T-helper 17 cell (primary cell): ENCODE measurements around the gene COBL. TPM values are rescaled to one million over a fixed set of nuclear protein-coding genes. Genes with fewer than 3 reads are reported as not detected.

Experiments used
- ATAC-seq: fragments of 150-1000 bp; cut with Tn5 transposase; 2 replicates; pipeline ENCODE4 v1.10.0; 2021; ENCODE audit warnings: mild to moderate bottlenecking, moderate library complexity
- DNase-seq, 3 donors: peaks; one replicate each; pipeline versions ENCODE4 v3.0.0 to v3.0.0-alpha.2; 2020 to 2021
- H3K9me3 ChIP-seq: one replicate; pipeline ENCODE4 v1.7.0; 2013; ENCODE audit warnings: low read length, mild to moderate bottlenecking; ENCODE audit not compliant: control insufficient read depth, poor library complexity, severe bottlenecking
- H3K27ac Mint-ChIP-seq: one replicate; pipeline ENCODE4 v1.8.0; 2022; ENCODE audit warnings: mild to moderate bottlenecking, moderate library complexity, mixed read lengths
- H3K27me3 Mint-ChIP-seq: one replicate; pipeline ENCODE4 v1.8.0; 2022; ENCODE audit warnings: mixed read lengths
- H3K36me3 Mint-ChIP-seq: one replicate; pipeline ENCODE4 v1.8.0; 2022; ENCODE audit warnings: low read depth, mixed read lengths
- H3K4me1 Mint-ChIP-seq: one replicate; pipeline ENCODE4 v1.8.0; 2022; ENCODE audit warnings: mild to moderate bottlenecking, mixed read lengths
- H3K4me3 Mint-ChIP-seq: one replicate; pipeline ENCODE4 v1.8.0; 2022; ENCODE audit warnings: mild to moderate bottlenecking, moderate library complexity, mixed read lengths
- total RNA-seq, 4 donors: library from RNA in 2 of 4; stranded (reverse) in 2 of 4; gene quantifications; one replicate each; pipeline ENCODE4 v1.2.3 and lab custom pipeline; 2022 to 2026

COBL gene
- total RNA-seq, 2 donors from 2014 or later, result not detected

DNA sequence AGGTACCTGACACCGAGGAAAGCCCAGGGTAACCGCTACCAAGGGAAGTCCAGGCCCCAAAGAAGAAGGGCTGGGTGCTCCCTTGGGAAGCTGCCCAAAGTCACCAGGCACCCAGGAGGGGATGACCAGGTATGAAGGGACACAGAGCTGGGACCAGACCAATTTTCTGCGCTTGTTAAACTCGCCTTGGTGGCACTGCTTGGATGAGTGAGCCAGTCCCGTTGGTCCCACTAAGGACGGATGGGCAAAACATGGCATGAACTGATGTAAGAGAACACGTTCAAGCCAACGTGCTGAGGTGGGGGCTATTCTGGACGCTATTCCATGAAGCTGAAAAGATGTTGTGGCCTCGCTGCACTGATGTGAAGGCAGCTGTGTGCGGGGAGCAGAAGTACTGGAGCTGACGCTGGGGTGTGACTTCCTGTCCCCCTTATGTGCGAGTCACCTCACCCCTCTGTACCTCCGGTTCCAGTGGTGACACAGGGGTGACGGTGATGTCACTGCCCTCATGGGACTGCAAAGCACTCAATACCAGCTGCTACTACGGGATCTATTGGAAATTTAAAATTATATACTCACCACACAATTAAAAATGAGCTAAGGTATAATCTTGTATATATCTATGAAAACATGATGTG is 73.6 kb downstream of the COBL start:
- DNase-seq (no peak), ATAC-seq (no peak)
- no peaks in the 10 kb centered on the region for H3K36me3 Mint-ChIP-seq
- peaks cover 2% of the 10 kb centered on the region for H3K4me1 Mint-ChIP-seq
- no peak overlapping the region for H3K4me3 Mint-ChIP-seq
- no peak overlapping the region for H3K27ac Mint-ChIP-seq
- peaks cover 34% of the 10 kb centered on the region for H3K27me3 Mint-ChIP-seq
- H3K9me3 ChIP-seq, result no peaks in the 10 kb centered on the region

GRCh38 chr7:51242007-51242691 is 74.5 kb downstream of the COBL start:
- Mint-ChIP-seq H3K27me3 (peaks cover 28% of the 10 kb centered on the region), H3K27ac (no peak overlapping the region), H3K4me1 (peaks cover 2% of the 10 kb centered on the region), H3K4me3 (no peak overlapping the region), H3K36me3 (no peaks in the 10 kb centered on the region)
- no peaks in the 10 kb centered on the region for H3K9me3 ChIP-seq
- ATAC-seq, result no peak
- no peak for DNase-seq

DNA sequence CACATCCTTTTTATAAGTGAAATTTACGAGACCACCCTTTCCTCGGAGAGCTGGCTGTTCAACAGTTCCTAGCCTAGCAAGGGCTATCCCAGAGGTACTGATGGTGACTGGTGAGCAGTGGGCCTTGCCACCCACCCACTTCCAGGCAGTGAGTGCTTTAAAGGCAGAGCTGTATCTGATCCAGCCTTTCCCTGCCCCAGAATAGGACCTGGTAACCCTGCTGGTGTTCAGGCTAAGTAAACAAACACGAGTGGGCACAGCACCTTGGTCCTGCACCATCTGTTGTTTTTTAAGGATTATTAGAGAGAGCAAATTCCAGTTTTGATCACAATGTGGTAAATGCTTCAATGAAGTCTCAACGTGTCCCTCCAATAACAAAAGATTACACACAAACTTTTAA is 75.7 kb downstream of the COBL start:
- peaks cover 5% of the 10 kb centered on the region for H3K4me1 Mint-ChIP-seq
- no peak overlapping the region for H3K27ac Mint-ChIP-seq
- H3K4me3 Mint-ChIP-seq, result no peak overlapping the region
- H3K36me3 Mint-ChIP-seq, result no peaks in the 10 kb centered on the region
- DNase-seq, result no peak
- no peak for ATAC-seq
- peaks cover 17% of the 10 kb centered on the region for H3K27me3 Mint-ChIP-seq
- H3K9me3 ChIP-seq, result no peaks in the 10 kb centered on the region

GRCh38 chr7:51239691-51240090 is 76.9 kb downstream of the COBL start:
- DNase-seq, result no peak
- Mint-ChIP-seq H3K4me1 (peaks cover 11% of the 10 kb centered on the region), H3K36me3 (no peaks in the 10 kb centered on the region), H3K27ac (no peak overlapping the region), H3K27me3 (peaks cover 15% of the 10 kb centered on the region), H3K4me3 (no peak overlapping the region)
- H3K9me3 ChIP-seq, result no peaks in the 10 kb centered on the region
- ATAC-seq, result no peak

- ATAC-seq (no peak), DNase-seq (no peak)
- no peaks in the 10 kb centered on the region for H3K9me3 ChIP-seq
- Mint-ChIP-seq H3K27ac (no peak overlapping the region), H3K4me3 (no peak overlapping the region), H3K27me3 (peaks cover 8% of the 10 kb centered on the region), H3K36me3 (no peaks in the 10 kb centered on the region), H3K4me1 (peaks cover 11% of the 10 kb centered on the region)
These were observed 77.6 kb downstream of the COBL start for GRCh38 chr7:51238981-51239495.

DNA sequence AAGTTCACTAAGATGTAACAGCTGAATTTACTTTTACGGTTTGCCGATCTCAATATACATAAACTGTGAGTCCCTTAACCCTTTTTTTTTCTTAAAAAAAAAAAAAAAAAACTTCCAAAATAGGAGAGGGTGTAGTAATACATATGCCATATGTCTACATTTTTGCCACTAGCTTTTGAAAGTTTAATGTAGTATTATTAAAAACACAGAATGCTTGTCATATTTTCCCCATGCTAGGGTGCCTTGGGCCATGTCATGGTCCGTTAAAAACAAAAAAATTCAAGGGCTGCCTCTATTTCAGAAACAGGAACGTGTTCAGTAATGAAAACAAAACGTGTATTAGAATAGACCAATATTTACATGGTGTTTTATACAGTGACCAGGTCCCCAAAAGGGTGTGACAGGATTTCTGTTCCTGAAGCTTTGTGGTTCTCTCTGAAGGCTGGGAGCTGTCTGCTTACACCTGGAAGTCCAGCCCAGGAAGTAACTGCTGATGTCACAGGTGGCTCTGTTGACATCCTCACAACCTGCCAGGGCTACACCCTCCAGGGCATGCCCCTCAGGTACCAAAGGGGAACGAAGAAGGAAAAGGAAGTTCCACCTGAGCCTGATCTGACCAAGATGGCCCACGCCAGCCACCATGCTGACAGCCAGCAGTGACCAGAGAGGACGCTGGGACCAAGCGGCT is 79.0 kb downstream of the COBL start:
- Mint-ChIP-seq H3K27me3 (no peaks in the 10 kb centered on the region), H3K4me1 (peaks cover 11% of the 10 kb centered on the region), H3K4me3 (no peak overlapping the region), H3K36me3 (no peaks in the 10 kb centered on the region), H3K27ac (no peak overlapping the region)
- DNase-seq (no peak), ATAC-seq (no peak)
- H3K9me3 ChIP-seq, result no peaks in the 10 kb centered on the region

DNA sequence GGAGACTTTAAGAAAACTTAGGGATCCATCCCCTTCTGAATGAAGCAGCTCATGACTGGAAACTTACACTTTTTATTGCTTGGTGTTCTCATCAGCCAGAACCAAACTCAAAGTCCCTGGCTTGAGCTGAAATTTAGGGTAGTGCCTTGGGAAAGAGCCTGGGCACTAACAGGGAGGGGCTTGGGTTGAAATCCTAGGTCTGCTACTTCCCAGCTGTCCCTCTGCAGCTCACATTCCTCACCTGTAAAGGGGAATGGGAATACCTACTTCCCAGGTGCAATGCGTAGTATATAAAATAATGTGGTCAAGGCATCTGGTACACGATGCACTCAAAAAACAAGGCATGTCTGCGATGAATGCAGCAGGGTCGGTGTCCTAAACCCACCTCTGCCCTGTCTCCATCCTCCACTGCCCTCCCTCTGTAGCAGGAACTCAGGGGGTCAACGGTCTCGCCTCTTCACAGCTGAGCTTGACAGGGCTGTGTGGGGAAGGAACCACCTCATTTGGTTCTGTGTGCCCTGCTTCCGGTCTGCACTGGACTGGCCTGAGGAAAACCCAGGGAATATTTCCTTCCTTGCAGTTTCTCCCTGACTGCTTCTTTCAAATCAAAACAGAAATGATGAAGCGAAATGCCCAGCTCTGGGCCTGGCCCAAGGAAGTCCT is 80.0 kb downstream of the COBL start:
- Mint-ChIP-seq H3K27ac (no peak overlapping the region), H3K4me3 (no peak overlapping the region), H3K36me3 (no peaks in the 10 kb centered on the region), H3K27me3 (no peaks in the 10 kb centered on the region), H3K4me1 (peaks cover 11% of the 10 kb centered on the region)
- H3K9me3 ChIP-seq, result no peaks in the 10 kb centered on the region
- no peak for ATAC-seq
- DNase-seq, result no peak

DNA sequence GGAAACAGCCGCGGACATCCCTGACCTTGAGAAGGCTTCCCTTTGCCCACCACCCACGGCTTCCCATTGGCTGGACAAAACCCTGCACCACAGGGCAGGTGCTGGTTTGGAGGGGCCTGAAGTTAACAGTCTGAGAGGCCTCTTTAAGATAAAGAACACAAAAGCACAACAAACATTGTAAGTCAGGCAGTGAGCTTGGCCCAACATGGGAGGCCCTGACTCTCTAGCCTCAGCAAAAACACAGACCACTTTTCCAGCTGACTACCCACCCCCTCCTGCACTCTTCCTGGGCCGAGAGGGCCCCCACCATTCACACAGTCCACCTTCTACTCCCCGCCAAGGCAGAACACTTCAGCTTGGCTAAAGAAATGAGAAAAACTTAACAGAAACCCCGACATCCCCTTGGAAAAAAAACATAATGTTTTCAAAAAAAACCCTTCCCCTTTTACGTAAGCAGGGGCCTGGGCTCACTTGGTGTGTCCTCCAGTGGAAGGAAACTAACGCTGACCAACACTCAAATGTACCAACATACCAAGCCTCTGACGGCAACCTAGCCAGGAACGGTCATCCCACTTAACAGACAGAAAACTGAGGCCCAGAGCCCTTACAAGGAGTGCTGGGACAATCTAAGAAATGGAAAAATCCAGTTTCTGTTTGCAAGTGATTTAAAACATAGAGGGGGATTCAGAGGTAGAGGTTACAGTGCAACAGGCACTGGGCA is 80.9 kb downstream of the COBL start:
- no peak overlapping the region for H3K27ac Mint-ChIP-seq
- no peak for ATAC-seq
- peaks cover 11% of the 10 kb centered on the region for H3K4me1 Mint-ChIP-seq
- no peaks in the 10 kb centered on the region for H3K9me3 ChIP-seq
- no peaks in the 10 kb centered on the region for H3K36me3 Mint-ChIP-seq
- no peak overlapping the region for H3K4me3 Mint-ChIP-seq
- no peak for DNase-seq
- H3K27me3 Mint-ChIP-seq, result peaks cover 2% of the 10 kb centered on the region

GRCh38 chr7:51234609-51235308 is 81.8 kb downstream of the COBL start:
- Mint-ChIP-seq H3K36me3 (no peaks in the 10 kb centered on the region), H3K27ac (no peak overlapping the region), H3K4me3 (no peak overlapping the region), H3K27me3 (peaks cover 12% of the 10 kb centered on the region), H3K4me1 (peaks cover 11% of the 10 kb centered on the region)
- no peaks in the 10 kb centered on the region for H3K9me3 ChIP-seq
- DNase-seq, result no peak
- no peak for ATAC-seq

DNA sequence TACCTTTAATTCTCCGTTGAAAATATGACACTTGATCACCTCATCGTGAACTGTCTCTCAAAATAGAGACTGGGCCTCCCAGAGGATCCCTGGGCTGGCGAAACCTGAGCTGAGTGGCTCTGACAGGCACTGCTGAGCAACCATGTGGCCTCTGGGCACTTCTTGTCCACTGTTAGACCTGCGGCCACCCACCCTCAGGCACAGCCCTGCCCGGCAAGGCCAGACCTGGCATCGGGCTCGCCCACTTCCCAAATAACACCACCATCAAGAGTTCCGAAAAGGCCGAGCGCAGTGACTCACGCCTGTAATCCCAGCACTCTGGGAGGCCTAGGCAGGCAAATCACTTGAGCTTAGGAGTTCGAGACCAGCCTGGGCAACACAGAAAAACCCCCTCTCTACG is 82.5 kb downstream of the COBL start:
- no peak for ATAC-seq
- Mint-ChIP-seq H3K36me3 (no peaks in the 10 kb centered on the region), H3K27me3 (peaks cover 14% of the 10 kb centered on the region), H3K4me3 (no peak overlapping the region), H3K27ac (no peak overlapping the region), H3K4me1 (peaks cover 9% of the 10 kb centered on the region)
- no peaks in the 10 kb centered on the region for H3K9me3 ChIP-seq
- no peak for DNase-seq

DNA sequence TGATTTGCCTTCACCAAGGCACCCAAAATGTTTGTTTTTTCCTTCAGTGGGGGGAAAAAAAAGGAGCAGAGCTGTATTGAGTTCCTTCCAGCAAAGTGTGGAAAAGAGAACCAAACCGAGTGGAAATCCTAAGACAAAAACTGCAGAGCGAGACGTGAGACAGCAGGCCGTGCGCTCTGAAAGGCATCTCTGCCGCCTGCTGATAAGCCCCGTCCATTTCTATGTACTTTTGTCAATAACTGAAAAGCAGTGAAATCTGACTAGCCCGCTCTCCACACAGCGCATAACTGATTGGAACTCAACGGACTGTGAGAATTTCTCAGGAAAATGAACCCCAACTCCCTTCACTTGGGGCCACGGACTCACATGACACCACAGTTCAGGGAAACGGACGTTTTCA is 83.2 kb downstream of the COBL start:
- ATAC-seq, result no peak

DNA sequence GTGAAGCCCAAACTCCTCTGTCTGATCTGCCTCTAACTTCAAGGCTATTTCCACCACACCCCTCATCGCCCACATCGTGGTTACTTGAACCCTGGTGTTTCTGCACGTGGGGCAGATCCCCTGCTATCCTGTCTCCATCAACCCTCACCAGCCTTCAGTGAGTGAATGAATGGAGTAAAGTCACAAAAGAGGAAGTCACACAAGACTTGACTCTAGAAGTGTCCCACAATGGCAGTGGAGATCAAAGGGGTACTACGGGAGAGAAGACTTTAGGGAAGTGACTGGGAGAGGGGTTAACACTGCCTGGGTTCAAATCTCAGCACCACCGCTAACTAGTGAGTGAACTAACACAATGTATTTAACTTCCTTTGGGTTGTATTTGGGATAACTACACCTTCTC is 85.9 kb downstream of the COBL start:
- Mint-ChIP-seq H3K27ac (no peak overlapping the region), H3K4me3 (no peak overlapping the region), H3K36me3 (no peaks in the 10 kb centered on the region), H3K4me1 (peaks cover 5% of the 10 kb centered on the region), H3K27me3 (peaks cover 24% of the 10 kb centered on the region)
- no peaks in the 10 kb centered on the region for H3K9me3 ChIP-seq
- DNase-seq, result no peak
- no peak for ATAC-seq

More for the DNA sequence above, 83.2 kb downstream of the COBL start:
- peaks cover 9% of the 10 kb centered on the region for H3K4me1 Mint-ChIP-seq
- no peaks in the 10 kb centered on the region for H3K36me3 Mint-ChIP-seq
- peaks cover 14% of the 10 kb centered on the region for H3K27me3 Mint-ChIP-seq
- no peak overlapping the region for H3K27ac Mint-ChIP-seq
- no peak overlapping the region for H3K4me3 Mint-ChIP-seq
- no peaks in the 10 kb centered on the region for H3K9me3 ChIP-seq
- DNase-seq, result no peak
